Spleen (tissue), 11 donors: ENCODE measurements around the gene ANKRD42. TPM values are rescaled to one million over a fixed set of nuclear protein-coding genes. Genes with fewer than 3 reads are reported as not detected.

ENCODE experiments used
- DNase-seq: peaks from one replicate; pipeline ENCODE4 v3.0.0-alpha.2; 2020
- H3K27ac ChIP-seq, 8 donors: fragments of 200-600 bp; sonication (generic) in 7 of 8; 1 replicate in 4 of 8; 2 replicates in 4 of 8; pipeline versions ENCODE4 v1.5.0 to v1.8.0; 2016 to 2021; ENCODE audit warnings: inconsistent platforms in 4 of 8, mild to moderate bottlenecking in 4 of 8, moderate library complexity in 1 of 8
- H3K27me3 ChIP-seq, 7 donors: fragments of 200-600 bp; sonication (generic) in 6 of 7; replicated peaks in 1 of 7; 1 replicate in 4 of 7; 2 replicates in 3 of 7; pipeline versions ENCODE4 v1.5.0 to v1.8.0; 2016 to 2021; ENCODE audit warnings: inconsistent platforms in 3 of 7, mild to moderate bottlenecking in 1 of 7
- H3K36me3 ChIP-seq, 6 donors: fragments of 200-600 bp; sonication (generic) in 5 of 6; 1 replicate in 4 of 6; 2 replicates in 2 of 6; pipeline versions ENCODE4 v1.5.0 to v1.8.0; 2016 to 2021; ENCODE audit warnings: inconsistent platforms in 2 of 6
- H3K4me1 ChIP-seq, 6 donors: fragments of 200-600 bp; sonication (generic) in 5 of 6; 1 replicate in 3 of 6; 2 replicates in 3 of 6; pipeline versions ENCODE4 v1.5.0 to v1.8.0; 2016 to 2021; ENCODE audit warnings: inconsistent platforms in 3 of 6
- H3K4me3 ChIP-seq, 8 donors: fragments of 200-600 bp; sonication (generic) in 7 of 8; 1 replicate in 4 of 8; 2 replicates in 4 of 8; pipeline versions ENCODE4 v1.5.0 to v1.8.0; 2016 to 2021; ENCODE audit warnings: inconsistent platforms in 4 of 8, mild to moderate bottlenecking in 4 of 8, moderate library complexity in 2 of 8
- H3K9me3 ChIP-seq, 8 donors: fragments of 200-600 bp; sonication (generic) in 7 of 8; 1 replicate in 4 of 8; 2 replicates in 4 of 8; pipeline versions ENCODE4 v1.5.0 to v1.8.0; 2016 to 2021; ENCODE audit warnings: inconsistent platforms in 4 of 8
- CTCF ChIP-seq, 11 experiments: fragments of 200-600 bp in 7 of 11; fragments of 450-650 bp in 4 of 11; sonication (generic) in 4 of 11; IDR thresholded peaks in 8 of 11; conservative IDR thresholded peaks in 3 of 11; 1 replicate in 7 of 11; 2 replicates in 4 of 11; pipeline versions ENCODE4 v1.4.0 to v1.8.0; 2016 to 2021; ENCODE audit warnings: antibody characterized with exemption in 11 of 11, inconsistent platforms in 4 of 11, mild to moderate bottlenecking in 1 of 11
- POLR2A ChIP-seq, 3 donors: fragments of 450-650 bp; IDR thresholded peaks; one replicate each; pipeline ENCODE4 v1.5.1; 2017; ENCODE audit warnings: antibody characterized with exemption in 3 of 3, mild to moderate bottlenecking in 1 of 3
- POLR2AphosphoS5 ChIP-seq, 3 donors: sonication (generic); formaldehyde crosslinking; IDR thresholded peaks; one replicate each; pipeline ENCODE4 v1.5.1; 2017; ENCODE audit warnings: antibody characterized with exemption in 3 of 3
- WGBS, 5 donors: extraction: QIAGEN DNeasy Blood & Tissue Kit in 3 of 5; methylation state at CpG; one replicate each; pipeline versions ENCODE4 v1.1.5 to v1.1.7; 2013 to 2018; 5-methylcytosine and 5-hydroxymethylcytosine counted together
- intact Hi-C: fragments of 100-400 bp; cut with DNase I; formaldehyde crosslinking; loops from one replicate; pipeline ENCODE4 v1.15.0; 2023; ENCODE audit warnings: low total_unique reads
- polyA plus RNA-seq, 3 donors: library from polyadenylated mRNA; stranded (reverse); fragments of 200-250 nt; gene quantifications; one replicate each; pipeline ENCODE4 v1.2.1, GENCODE V29; 2013
- total RNA-seq, 7 donors: library from RNA; depleted of rRNA in 3 of 7; stranded (reverse); fragments of >200 nt in 3 of 7; fragmentation: NEBNext Ultra II Directional in 4 of 7; extraction: Animal tissue kit (Norgen Biotek cat#: 25700) in 4 of 7; gene quantifications; one replicate each; pipeline versions ENCODE4 v1.1.0 to v1.2.1, GENCODE V29; 2016 to 2021
- donor health status: healthy with polysubstance abuse.
- donor health status: DM: no; HTN: no; CAD: no; lungs with moderate emphysema.
- donor health status: DM: no; HTN: no; CAD: no.
- donor health status: Bipolar disorder and iron deficiency.
- donor health status: healthy.
- donor health status: DM: no; HTN: no; CAD: no.
- donor health status: DM: yes; HTN: yes; CAD: no.

Gene ANKRD42
- total and polyA plus RNA-seq, 10 donors, result 2.8 to 8.6 (median 6.5) TPM

GRCh38 chr11:83156996-83157593 lies 36.4 kb upstream of the ANKRD42 start, which contains the start of gene PCF11:
Gene PCF11, plus strand, starts transcription at chr11:83157131. Its CDS starts 309 bp downstream, at chr11:83157440.
- peak within 1 kb of the TSS; percentile 69 to 97 (median 86) for H3K4me3 ChIP-seq
- intact Hi-C loops, result loop anchor here (5.0 kb wide), 2 partner anchors 35 to 85 kb away; partner anchors contain the start of genes ANKRD42 and RAB30
- no peak for DNase-seq
- H3K27ac ChIP-seq, result peak within 1 kb of the TSS; percentile 98 to 100 (median 100)
- TF ChIP-seq POLR2A (IDR thresholded peaks at IDR 0.05) (peak; percentile 96 to 99 (median 98)), CTCF (IDR thresholded peaks at IDR 0.05 in 8 of 11, conservative IDR thresholded peaks at IDR 0.05 in 3 of 11) (no peak), POLR2AphosphoS5 (IDR thresholded peaks at IDR 0.05) (peak; percentile 99 to 100 (median 100))
- H3K4me1 ChIP-seq, result peaks cover 26 to 48% (median 36%) of the 10 kb centered on the region in 6 donors
- peaks cover 0 to 18% (median 0%) of the 10 kb centered on the region in 6 donors for H3K36me3 ChIP-seq
- H3K27me3 ChIP-seq, result no peaks in the 10 kb centered on the region
- WGBS, 5 donors, result 0 to 1% (median 0%) methylated on average over 16 to 55 of the region's 55 CpGs
- H3K9me3 ChIP-seq, result no peaks in the 10 kb centered on the region

- 0 to 1% (median 0%) methylated on average over 18 of the region's 18 CpGs for WGBS, 5 donors
Measured at GRCh38 chr11:83157594-83158356, 35.7 kb upstream of the ANKRD42 start.

GRCh38 chr11:83158357-83158786 lies 35.1 kb upstream of the ANKRD42 start:
- WGBS, 5 donors, result 0 to 1% (median 0%) methylated on average over 5 of the region's 5 CpGs
- peak overlapping the region; percentile 98 to 100 (median 100) for H3K27ac ChIP-seq
- H3K9me3 ChIP-seq, result no peaks in the 10 kb centered on the region
- no peaks in the 10 kb centered on the region for H3K27me3 ChIP-seq
- peaks cover 39 to 61% (median 49%) of the 10 kb centered on the region in 6 donors for H3K4me1 ChIP-seq
- peak in 1 of 11 experiments; percentile 21 for TF ChIP-seq CTCF (IDR thresholded peaks at IDR 0.05 in 8 of 11, conservative IDR thresholded peaks at IDR 0.05 in 3 of 11)
- TF ChIP-seq POLR2A (IDR thresholded peaks at IDR 0.05), result no peak
- TF ChIP-seq POLR2AphosphoS5 (IDR thresholded peaks at IDR 0.05), result no peak
- intact Hi-C loops, result loop anchor here (5.0 kb wide), 2 partner anchors 34 to 86 kb away; partner anchors contain the start of genes ANKRD42 and RAB30
- peaks cover 0 to 18% (median 0%) of the 10 kb centered on the region in 6 donors for H3K36me3 ChIP-seq
- H3K4me3 ChIP-seq, result peak overlapping the region; percentile 69 to 97 (median 86)
- DNase-seq, result no peak

More at GRCh38 chr11:83157594-83158356, 35.7 kb upstream of the ANKRD42 start:
- Histone ChIP-seq H3K27me3 (no peaks in the 10 kb centered on the region), H3K27ac (peak overlapping the region; percentile 98 to 100 (median 100)), H3K9me3 (no peaks in the 10 kb centered on the region), H3K36me3 (peaks cover 0 to 18% (median 0%) of the 10 kb centered on the region in 6 donors), H3K4me1 (peaks cover 33 to 55% (median 43%) of the 10 kb centered on the region in 6 donors), H3K4me3 (peak overlapping the region; percentile 69 to 97 (median 86))
- TF ChIP-seq POLR2A (IDR thresholded peaks at IDR 0.05) (no peak), POLR2AphosphoS5 (IDR thresholded peaks at IDR 0.05) (peak in 1 of 3 donors; percentile 38), CTCF (IDR thresholded peaks at IDR 0.05 in 8 of 11, conservative IDR thresholded peaks at IDR 0.05 in 3 of 11) (peak in 2 of 11 experiments; percentile 24 to 35)
- intact Hi-C loops, result loop anchor here (5.0 kb wide), 2 partner anchors 35 to 85 kb away; partner anchors contain the start of genes ANKRD42 and RAB30
- peak; percentile 83 for DNase-seq
